ENCODE measurements around the gene TRIM31.

DNA sequence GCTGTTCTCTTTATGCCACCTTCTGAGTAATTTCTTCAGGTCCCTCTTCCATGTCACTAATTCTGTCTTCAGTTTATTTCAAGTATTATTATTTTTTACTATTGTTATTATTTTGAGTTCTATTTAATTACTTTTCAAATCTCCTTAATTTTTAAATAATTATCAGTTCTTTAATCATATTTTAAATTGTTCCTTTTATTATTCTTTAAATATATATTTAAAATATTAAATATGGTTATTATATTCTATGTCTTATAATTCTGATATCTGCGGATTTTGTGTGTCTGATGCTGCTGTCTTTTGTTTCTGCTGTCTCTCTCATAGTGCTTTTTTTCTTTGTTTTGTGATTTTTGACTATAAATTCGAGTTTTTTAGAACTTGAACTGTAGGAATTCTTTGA, 49.6 kb downstream of the TRIM31 start:
- TF ChIP-seq EZH2 (IDR thresholded peaks at IDR 0.05; ENCODE audit: borderline replicate concordance, control insufficient read depth, low read depth, low read length) (no peak), JUND (IDR thresholded peaks at IDR 0.05; ENCODE audit: low read depth, low read length) (no peak), CHD2 (IDR thresholded peaks at IDR 0.05; ENCODE audit: borderline replicate concordance, low read depth, low read length) (no peak), MYC (IDR thresholded peaks at IDR 0.05; ENCODE audit: insufficient read depth, insufficient read length, insufficient replicate concordance, low read length, severe bottlenecking) (no peak), CHD1 (IDR thresholded peaks at IDR 0.05; ENCODE audit: low read depth, low read length) (no peak), RFX5 (IDR thresholded peaks at IDR 0.05; ENCODE audit: low read depth, low read length) (no peak), KAT2A (conservative IDR thresholded peaks at IDR 0.05; ENCODE audit: control insufficient read depth, low read depth, low read length) (no peak), SRF (IDR thresholded peaks at IDR 0.05; ENCODE audit: low read depth in 2 of 2, low read length in 2 of 2) (no peak), ATF7 (IDR thresholded peaks at IDR 0.05; ENCODE audit: low read depth) (no peak)
- TF ChIP-seq, protein P1, sequence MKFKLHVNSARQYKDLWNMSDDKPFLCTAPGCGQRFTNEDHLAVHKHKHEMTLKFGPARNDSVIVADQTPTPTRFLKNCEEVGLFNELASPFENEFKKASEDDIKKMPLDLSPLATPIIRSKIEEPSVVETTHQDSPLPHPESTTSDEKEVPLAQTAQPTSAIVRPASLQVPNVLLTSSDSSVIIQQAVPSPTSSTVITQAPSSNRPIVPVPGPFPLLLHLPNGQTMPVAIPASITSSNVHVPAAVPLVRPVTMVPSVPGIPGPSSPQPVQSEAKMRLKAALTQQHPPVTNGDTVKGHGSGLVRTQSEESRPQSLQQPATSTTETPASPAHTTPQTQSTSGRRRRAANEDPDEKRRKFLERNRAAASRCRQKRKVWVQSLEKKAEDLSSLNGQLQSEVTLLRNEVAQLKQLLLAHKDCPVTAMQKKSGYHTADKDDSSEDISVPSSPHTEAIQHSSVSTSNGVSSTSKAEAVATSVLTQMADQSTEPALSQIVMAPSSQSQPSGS (IDR thresholded peaks at IDR 0.05; ENCODE audit: low read length), result no peak
- TF ChIP-seq, protein P2, sequence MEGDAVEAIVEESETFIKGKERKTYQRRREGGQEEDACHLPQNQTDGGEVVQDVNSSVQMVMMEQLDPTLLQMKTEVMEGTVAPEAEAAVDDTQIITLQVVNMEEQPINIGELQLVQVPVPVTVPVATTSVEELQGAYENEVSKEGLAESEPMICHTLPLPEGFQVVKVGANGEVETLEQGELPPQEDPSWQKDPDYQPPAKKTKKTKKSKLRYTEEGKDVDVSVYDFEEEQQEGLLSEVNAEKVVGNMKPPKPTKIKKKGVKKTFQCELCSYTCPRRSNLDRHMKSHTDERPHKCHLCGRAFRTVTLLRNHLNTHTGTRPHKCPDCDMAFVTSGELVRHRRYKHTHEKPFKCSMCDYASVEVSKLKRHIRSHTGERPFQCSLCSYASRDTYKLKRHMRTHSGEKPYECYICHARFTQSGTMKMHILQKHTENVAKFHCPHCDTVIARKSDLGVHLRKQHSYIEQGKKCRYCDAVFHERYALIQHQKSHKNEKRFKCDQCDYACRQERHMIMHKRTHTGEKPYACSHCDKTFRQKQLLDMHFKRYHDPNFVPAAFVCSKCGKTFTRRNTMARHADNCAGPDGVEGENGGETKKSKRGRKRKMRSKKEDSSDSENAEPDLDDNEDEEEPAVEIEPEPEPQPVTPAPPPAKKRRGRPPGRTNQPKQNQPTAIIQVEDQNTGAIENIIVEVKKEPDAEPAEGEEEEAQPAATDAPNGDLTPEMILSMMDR (IDR thresholded peaks at IDR 0.05 in 2 of 3, conservative IDR thresholded peaks at IDR 0.05 in 1 of 3; ENCODE audit: control insufficient read depth in 2 of 3, extremely low read depth in 1 of 3, insufficient read depth in 1 of 3, low read depth in 3 of 3, low read length in 3 of 3), result no peak
- TF ChIP-seq, protein P3, sequence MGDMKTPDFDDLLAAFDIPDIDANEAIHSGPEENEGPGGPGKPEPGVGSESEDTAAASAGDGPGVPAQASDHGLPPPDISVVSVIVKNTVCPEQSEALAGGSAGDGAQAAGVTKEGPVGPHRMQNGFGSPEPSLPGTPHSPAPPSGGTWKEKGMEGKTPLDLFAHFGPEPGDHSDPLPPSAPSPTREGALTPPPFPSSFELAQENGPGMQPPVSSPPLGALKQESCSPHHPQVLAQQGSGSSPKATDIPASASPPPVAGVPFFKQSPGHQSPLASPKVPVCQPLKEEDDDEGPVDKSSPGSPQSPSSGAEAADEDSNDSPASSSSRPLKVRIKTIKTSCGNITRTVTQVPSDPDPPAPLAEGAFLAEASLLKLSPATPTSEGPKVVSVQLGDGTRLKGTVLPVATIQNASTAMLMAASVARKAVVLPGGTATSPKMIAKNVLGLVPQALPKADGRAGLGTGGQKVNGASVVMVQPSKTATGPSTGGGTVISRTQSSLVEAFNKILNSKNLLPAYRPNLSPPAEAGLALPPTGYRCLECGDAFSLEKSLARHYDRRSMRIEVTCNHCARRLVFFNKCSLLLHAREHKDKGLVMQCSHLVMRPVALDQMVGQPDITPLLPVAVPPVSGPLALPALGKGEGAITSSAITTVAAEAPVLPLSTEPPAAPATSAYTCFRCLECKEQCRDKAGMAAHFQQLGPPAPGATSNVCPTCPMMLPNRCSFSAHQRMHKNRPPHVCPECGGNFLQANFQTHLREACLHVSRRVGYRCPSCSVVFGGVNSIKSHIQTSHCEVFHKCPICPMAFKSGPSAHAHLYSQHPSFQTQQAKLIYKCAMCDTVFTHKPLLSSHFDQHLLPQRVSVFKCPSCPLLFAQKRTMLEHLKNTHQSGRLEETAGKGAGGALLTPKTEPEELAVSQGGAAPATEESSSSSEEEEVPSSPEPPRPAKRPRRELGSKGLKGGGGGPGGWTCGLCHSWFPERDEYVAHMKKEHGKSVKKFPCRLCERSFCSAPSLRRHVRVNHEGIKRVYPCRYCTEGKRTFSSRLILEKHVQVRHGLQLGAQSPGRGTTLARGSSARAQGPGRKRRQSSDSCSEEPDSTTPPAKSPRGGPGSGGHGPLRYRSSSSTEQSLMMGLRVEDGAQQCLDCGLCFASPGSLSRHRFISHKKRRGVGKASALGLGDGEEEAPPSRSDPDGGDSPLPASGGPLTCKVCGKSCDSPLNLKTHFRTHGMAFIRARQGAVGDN (IDR thresholded peaks at IDR 0.05), result no peak
- TF ChIP-seq, protein P4, sequence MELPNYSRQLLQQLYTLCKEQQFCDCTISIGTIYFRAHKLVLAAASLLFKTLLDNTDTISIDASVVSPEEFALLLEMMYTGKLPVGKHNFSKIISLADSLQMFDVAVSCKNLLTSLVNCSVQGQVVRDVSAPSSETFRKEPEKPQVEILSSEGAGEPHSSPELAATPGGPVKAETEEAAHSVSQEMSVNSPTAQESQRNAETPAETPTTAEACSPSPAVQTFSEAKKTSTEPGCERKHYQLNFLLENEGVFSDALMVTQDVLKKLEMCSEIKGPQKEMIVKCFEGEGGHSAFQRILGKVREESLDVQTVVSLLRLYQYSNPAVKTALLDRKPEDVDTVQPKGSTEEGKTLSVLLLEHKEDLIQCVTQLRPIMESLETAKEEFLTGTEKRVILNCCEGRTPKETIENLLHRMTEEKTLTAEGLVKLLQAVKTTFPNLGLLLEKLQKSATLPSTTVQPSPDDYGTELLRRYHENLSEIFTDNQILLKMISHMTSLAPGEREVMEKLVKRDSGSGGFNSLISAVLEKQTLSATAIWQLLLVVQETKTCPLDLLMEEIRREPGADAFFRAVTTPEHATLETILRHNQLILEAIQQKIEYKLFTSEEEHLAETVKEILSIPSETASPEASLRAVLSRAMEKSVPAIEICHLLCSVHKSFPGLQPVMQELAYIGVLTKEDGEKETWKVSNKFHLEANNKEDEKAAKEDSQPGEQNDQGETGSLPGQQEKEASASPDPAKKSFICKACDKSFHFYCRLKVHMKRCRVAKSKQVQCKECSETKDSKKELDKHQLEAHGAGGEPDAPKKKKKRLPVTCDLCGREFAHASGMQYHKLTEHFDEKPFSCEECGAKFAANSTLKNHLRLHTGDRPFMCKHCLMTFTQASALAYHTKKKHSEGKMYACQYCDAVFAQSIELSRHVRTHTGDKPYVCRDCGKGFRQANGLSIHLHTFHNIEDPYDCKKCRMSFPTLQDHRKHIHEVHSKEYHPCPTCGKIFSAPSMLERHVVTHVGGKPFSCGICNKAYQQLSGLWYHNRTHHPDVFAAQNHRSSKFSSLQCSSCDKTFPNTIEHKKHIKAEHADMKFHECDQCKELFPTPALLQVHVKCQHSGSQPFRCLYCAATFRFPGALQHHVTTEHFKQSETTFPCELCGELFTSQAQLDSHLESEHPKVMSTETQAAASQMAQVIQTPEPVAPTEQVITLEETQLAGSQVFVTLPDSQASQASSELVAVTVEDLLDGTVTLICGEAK (IDR thresholded peaks at IDR 0.05; ENCODE audit: borderline replicate concordance), result no peak

All from GM12878 (cell line).